ENCODE results near the gene PHLDA2. TPM values are rescaled to one million over a fixed set of nuclear protein-coding genes. Genes with fewer than 3 reads are reported as not detected.
A peak's percentile ranks its signal among the peaks of the same experiment; 100 is the strongest.
"Not testable (repeated sequence)": the region's sequence is repeated elsewhere in the genome, so short reads cannot be mapped to it uniquely, and the experiment has no call there.

Gene PHLDA2
- total RNA-seq, 4 donors from 2014 or later = 4.1 to 6.4 (median 4.9) TPM; not detected in 1

- H3K4me1 ChIP-seq = peaks cover 4 to 50% (median 14%) of the 10 kb centered on the region in 4 donors
- TF ChIP-seq POLR2A (IDR thresholded peaks at IDR 0.05) = no peak
- TF ChIP-seq CTCF (IDR thresholded peaks at IDR 0.05) = no peak
Measured at GRCh38 chr11:2910401-2910955, 18.7 kb downstream of the PHLDA2 start.

DNA sequence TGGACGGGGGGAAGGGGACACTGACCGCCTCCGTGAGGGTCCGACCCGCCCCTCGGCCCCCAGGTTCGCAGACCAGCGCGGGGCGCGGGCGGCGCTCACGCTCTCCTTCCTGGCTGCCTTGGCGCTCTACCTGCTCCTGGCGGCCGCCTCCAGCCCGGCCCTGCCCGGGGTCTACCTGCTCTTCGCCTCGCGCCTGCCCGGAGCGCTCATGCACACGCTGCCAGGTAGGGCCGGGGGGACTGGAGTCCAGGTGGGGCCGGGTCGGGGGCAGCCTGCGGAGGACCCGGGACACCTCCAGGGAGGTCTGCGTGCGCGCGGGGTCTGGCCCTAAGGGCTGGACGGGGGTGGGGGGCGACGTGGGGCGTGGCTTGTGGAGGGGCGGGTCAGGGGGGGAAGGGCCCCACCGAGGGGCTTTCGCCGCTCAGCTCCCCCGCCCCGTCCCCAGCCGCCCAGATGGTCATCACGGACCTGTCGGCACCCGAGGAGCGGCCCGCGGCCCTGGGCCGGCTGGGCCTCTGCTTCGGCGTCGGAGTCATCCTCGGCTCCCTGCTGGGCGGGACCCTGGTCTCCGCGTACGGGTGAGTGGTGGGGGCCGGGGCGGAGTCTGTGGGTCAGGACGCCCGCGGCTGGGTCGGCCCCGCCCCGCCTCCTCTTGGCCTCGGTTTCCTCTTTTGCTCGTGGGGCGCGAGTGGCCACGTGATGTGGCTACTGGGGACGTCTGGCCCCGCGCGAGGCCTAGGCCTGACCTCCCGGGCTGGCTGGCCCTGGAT, 19.9 kb downstream of the PHLDA2 start:
- H3K27me3 ChIP-seq = no peaks in the 10 kb centered on the region
- TF ChIP-seq CTCF (IDR thresholded peaks at IDR 0.05) (no peak), POLR2A (IDR thresholded peaks at IDR 0.05) (no peak)
- peaks cover 4 to 56% (median 14%) of the 10 kb centered on the region in 4 donors for H3K4me1 ChIP-seq
- peaks cover 0 to 20% (median 0%) of the 10 kb centered on the region in 3 donors for H3K36me3 ChIP-seq
- no peak overlapping the region for H3K4me3 ChIP-seq
- no peaks in the 10 kb centered on the region for H3K9me3 ChIP-seq
- H3K27ac ChIP-seq = no peak overlapping the region
- DNase-seq = no peak

More at GRCh38 chr11:2910401-2910955, 18.7 kb downstream of the PHLDA2 start:
- DNase-seq = no peak
- Histone ChIP-seq H3K9me3 (no peaks in the 10 kb centered on the region), H3K27ac (peak overlapping the region in 1 of 4 donors; percentile 94), H3K27me3 (no peaks in the 10 kb centered on the region), H3K4me3 (no peak overlapping the region), H3K36me3 (peaks cover 0 to 20% (median 0%) of the 10 kb centered on the region in 3 donors)

- no peak for DNase-seq
- Histone ChIP-seq H3K36me3 (peaks cover 0 to 20% (median 0%) of the 10 kb centered on the region in 3 donors), H3K4me3 (no peak overlapping the region), H3K27ac (no peak overlapping the region), H3K9me3 (no peaks in the 10 kb centered on the region), H3K4me1 (peaks cover 0 to 57% (median 7%) of the 10 kb centered on the region in 4 donors), H3K27me3 (no peaks in the 10 kb centered on the region)
- TF ChIP-seq POLR2A (IDR thresholded peaks at IDR 0.05) = no peak
- no peak for TF ChIP-seq CTCF (IDR thresholded peaks at IDR 0.05)
Measured at GRCh38 chr11:2908130-2908529, 21.1 kb downstream of the PHLDA2 start.

- not testable (repeated sequence) for DNase-seq, H3K9me3 ChIP-seq, H3K27ac ChIP-seq, H3K27me3 ChIP-seq
- Histone ChIP-seq H3K4me1 (peaks cover 0 to 46% (median 11%) of the 10 kb centered on the region in 4 donors), H3K36me3 (peaks cover 0 to 16% (median 0%) of the 10 kb centered on the region in 3 donors), H3K4me3 (peak overlapping the region in 1 of 4 donors; percentile 5)
Measured at GRCh38 chr11:2905299-2905698, 23.9 kb downstream of the PHLDA2 start.

GRCh38 chr11:2904153-2905052, 24.8 kb downstream of the PHLDA2 start:
- peaks cover 0 to 8% (median 0%) of the 10 kb centered on the region in 3 donors for H3K36me3 ChIP-seq
- TF ChIP-seq POLR2A (IDR thresholded peaks at IDR 0.05) = peak; percentile 73 to 90
- TF ChIP-seq CTCF (IDR thresholded peaks at IDR 0.05) = peak in 3 of 6 experiments; percentile 2 to 12 (median 11)
- no peaks in the 10 kb centered on the region for H3K9me3 ChIP-seq
- peak overlapping the region in 3 of 4 donors; percentile 94 to 99 (median 95) for H3K27ac ChIP-seq
- peaks cover 3 to 48% (median 14%) of the 10 kb centered on the region in 4 donors for H3K4me1 ChIP-seq
- H3K4me3 ChIP-seq = peak overlapping the region in 3 of 4 donors; percentile 65 to 90 (median 72)
- H3K27me3 ChIP-seq = no peaks in the 10 kb centered on the region
- peak in 2 of 3 donors; percentile 91 to 93 for DNase-seq

Data from Peyer's patch (tissue), 4 donors.